IMR-90 (cell line): ENCODE results near the gene OR2B6.

Experiments used
- BHLHE40 ChIP-seq: fragments of 150-350 bp; IDR thresholded peaks from 2 replicates; pipeline ENCODE4 v1.6.1; 2016; ENCODE audit warnings: mild to moderate bottlenecking, low read depth, low read length
- MAFK ChIP-seq: IDR thresholded peaks from 2 replicates; pipeline ENCODE4 v1.6.1; 2012; ENCODE audit warnings: low read depth, low read length, improper control_type of control experiment
- MXI1 ChIP-seq: IDR thresholded peaks from 2 replicates; pipeline ENCODE4 v1.6.1; 2012; ENCODE audit warnings: low read depth, mild to moderate bottlenecking, low read length, moderate library complexity, borderline replicate concordance
- POLR2A ChIP-seq: IDR thresholded peaks from 2 replicates; pipeline ENCODE4 v1.6.1; 2012; ENCODE audit warnings: mild to moderate bottlenecking, low read depth, low read length
- RAD21 ChIP-seq: IDR thresholded peaks from 2 replicates; pipeline ENCODE4 v1.6.1; 2012; ENCODE audit warnings: low read length, improper control_type of control experiment
- RCOR1 ChIP-seq: IDR thresholded peaks from 2 replicates; pipeline ENCODE4 v1.6.1; 2012; ENCODE audit warnings: mild to moderate bottlenecking, low read length, improper control_type of control experiment; ENCODE audit not compliant: insufficient replicate concordance
- SMC3 ChIP-seq: fragments of 150-350 bp; IDR thresholded peaks from 2 replicates; pipeline ENCODE4 v1.6.1; 2016; ENCODE audit warnings: low read depth, mild to moderate bottlenecking, antibody characterized with exemption, low read length, moderate library complexity
- TF ChIP-seq, protein P1 (sequence below): conservative IDR thresholded peaks from 2 replicates; pipeline ENCODE4 v1.5.1; 2012; ENCODE audit warnings: mild to moderate bottlenecking, low read depth, low read length, improper control_type of control experiment
- TF ChIP-seq, protein P2 (sequence below): fragments of 150-350 bp; IDR thresholded peaks from 2 replicates; pipeline ENCODE4 v1.6.1; 2017; ENCODE audit warnings: mild to moderate bottlenecking, antibody characterized with exemption, low read length, low read depth

DNA sequence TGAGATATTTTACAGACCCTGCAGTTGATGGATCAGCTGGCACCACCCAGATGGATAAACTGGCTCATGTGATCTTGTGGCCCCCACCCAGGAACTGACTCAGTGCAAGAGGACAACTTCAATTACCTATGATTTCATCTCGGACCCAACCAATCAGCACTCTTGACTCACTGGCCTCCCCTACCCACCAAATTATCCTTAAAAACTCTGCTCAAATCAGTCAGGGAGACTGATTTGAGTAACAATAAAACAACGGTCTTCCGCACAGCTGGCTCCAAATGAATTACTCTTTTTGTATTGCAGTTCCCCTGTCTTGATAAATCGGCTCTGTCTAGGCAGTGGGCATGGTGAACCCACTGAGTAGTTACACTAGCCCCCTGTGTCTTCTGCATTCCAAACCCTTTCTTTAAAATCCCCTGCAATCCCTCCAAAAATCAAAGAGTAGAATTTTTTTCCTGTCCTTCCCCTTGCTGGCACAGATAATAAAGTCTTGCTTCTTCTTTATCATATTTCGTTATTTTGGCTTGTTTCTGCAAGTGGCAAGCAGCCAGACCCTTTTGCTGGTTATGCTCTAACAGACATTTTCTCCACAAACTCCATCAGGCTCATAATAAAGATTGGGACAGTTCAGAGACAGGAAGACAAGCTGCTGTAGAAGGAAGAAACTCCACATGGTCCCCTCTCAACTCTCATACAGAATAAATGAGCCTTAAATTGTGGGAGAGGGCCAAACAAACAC, 48.3 kb downstream of the OR2B6 start:
- TF ChIP-seq, protein P1, sequence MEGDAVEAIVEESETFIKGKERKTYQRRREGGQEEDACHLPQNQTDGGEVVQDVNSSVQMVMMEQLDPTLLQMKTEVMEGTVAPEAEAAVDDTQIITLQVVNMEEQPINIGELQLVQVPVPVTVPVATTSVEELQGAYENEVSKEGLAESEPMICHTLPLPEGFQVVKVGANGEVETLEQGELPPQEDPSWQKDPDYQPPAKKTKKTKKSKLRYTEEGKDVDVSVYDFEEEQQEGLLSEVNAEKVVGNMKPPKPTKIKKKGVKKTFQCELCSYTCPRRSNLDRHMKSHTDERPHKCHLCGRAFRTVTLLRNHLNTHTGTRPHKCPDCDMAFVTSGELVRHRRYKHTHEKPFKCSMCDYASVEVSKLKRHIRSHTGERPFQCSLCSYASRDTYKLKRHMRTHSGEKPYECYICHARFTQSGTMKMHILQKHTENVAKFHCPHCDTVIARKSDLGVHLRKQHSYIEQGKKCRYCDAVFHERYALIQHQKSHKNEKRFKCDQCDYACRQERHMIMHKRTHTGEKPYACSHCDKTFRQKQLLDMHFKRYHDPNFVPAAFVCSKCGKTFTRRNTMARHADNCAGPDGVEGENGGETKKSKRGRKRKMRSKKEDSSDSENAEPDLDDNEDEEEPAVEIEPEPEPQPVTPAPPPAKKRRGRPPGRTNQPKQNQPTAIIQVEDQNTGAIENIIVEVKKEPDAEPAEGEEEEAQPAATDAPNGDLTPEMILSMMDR: no peak
- TF ChIP-seq POLR2A (no peak), RAD21 (no peak), BHLHE40 (no peak), RCOR1 (no peak), SMC3 (no peak), MAFK (no peak), MXI1 (no peak)
- TF ChIP-seq, protein P2, sequence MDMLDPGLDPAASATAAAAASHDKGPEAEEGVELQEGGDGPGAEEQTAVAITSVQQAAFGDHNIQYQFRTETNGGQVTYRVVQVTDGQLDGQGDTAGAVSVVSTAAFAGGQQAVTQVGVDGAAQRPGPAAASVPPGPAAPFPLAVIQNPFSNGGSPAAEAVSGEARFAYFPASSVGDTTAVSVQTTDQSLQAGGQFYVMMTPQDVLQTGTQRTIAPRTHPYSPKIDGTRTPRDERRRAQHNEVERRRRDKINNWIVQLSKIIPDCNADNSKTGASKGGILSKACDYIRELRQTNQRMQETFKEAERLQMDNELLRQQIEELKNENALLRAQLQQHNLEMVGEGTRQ: no peak
